ENCODE measurements around the gene CDRT4.

GRCh38 chr17:15405058-15405415 is 62.4 kb downstream of the CDRT4 start:
- no peak for TF ChIP-seq CTCF (IDR thresholded peaks at IDR 0.05)
- TF ChIP-seq POLR2A (IDR thresholded peaks at IDR 0.05) = no peak
